Bronchial epithelial cell (primary cell): Measurements from ENCODE around the gene MRPL41. TPM values are rescaled to one million over a fixed set of nuclear protein-coding genes. Genes with fewer than 3 reads are reported as not detected.
A peak's percentile ranks its signal among the peaks of the same experiment; 100 is the strongest.
"Not testable (repeated sequence)": the region's sequence is repeated elsewhere in the genome, so short reads cannot be mapped to it uniquely, and the experiment has no call there.

Source experiments
- DNase-seq: peaks from one replicate; pipeline ENCODE4 v3.0.0-alpha.2; 2010; ENCODE audit warnings: low read depth
- FAIRE-seq: peaks from 2 replicates; lab custom pipeline; 2011; peaks lifted over from hg19 to GRCh38; lab: Jason Lieb, UNC
- H3K27me3 ChIP-seq: 2 replicates; pipeline ENCODE4 v1.5.1; 2011; ENCODE audit warnings: low read length; ENCODE audit not compliant: control insufficient read depth, insufficient read depth
- H3K36me3 ChIP-seq: 2 replicates; pipeline ENCODE4 v1.5.1; 2011; ENCODE audit warnings: low read length; ENCODE audit not compliant: control insufficient read depth, insufficient read depth
- H3K4me3 ChIP-seq: 2 replicates; pipeline ENCODE4 v1.5.1; 2011; ENCODE audit warnings: mild to moderate bottlenecking, low read depth, low read length, control low read depth
- total RNA-seq: library from RNA; depleted of rRNA; stranded (reverse); fragments of >200 nt; gene quantifications from 2 replicates; pipeline ENCODE4 v1.2.1, GENCODE V29; 2014
- TF ChIP-seq, protein P1 (sequence below): IDR thresholded peaks from 2 replicates; pipeline ENCODE4 v1.5.1; 2011; ENCODE audit warnings: mild to moderate bottlenecking, moderate library complexity, low read length, control low read depth, inconsistent platforms; ENCODE audit not compliant: insufficient read depth, severe bottlenecking

MRPL41 gene
- total RNA-seq, 1 donor from 2014 or later: 64.2 TPM

GRCh38 chr9:137590469-137591383, 39.0 kb downstream of the MRPL41 start, which contains the start of gene ZMYND19:
TSS of gene ZMYND19 (minus strand) at chr9:137590512. CDS start at chr9:137590263, 249 bp downstream.
- FAIRE-seq (no peak), DNase-seq (peak; percentile 49)
- H3K4me3 ChIP-seq: peak within 1 kb of the TSS; percentile 76
- TF ChIP-seq, protein P1, sequence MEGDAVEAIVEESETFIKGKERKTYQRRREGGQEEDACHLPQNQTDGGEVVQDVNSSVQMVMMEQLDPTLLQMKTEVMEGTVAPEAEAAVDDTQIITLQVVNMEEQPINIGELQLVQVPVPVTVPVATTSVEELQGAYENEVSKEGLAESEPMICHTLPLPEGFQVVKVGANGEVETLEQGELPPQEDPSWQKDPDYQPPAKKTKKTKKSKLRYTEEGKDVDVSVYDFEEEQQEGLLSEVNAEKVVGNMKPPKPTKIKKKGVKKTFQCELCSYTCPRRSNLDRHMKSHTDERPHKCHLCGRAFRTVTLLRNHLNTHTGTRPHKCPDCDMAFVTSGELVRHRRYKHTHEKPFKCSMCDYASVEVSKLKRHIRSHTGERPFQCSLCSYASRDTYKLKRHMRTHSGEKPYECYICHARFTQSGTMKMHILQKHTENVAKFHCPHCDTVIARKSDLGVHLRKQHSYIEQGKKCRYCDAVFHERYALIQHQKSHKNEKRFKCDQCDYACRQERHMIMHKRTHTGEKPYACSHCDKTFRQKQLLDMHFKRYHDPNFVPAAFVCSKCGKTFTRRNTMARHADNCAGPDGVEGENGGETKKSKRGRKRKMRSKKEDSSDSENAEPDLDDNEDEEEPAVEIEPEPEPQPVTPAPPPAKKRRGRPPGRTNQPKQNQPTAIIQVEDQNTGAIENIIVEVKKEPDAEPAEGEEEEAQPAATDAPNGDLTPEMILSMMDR: no peak
- H3K27me3 ChIP-seq: no peaks in the 10 kb centered on the region
- peaks cover 18% of the 10 kb centered on the region for H3K36me3 ChIP-seq

- DNase-seq (no peak), FAIRE-seq (no peak)
- TF ChIP-seq, protein P1: no peak
- Histone ChIP-seq H3K27me3 (no peaks in the 10 kb centered on the region), H3K4me3 (no peak overlapping the region), H3K36me3 (peaks cover 6% of the 10 kb centered on the region)
Measured at GRCh38 chr9:137592767-137593166, 41.1 kb downstream of the MRPL41 start.

DNA sequence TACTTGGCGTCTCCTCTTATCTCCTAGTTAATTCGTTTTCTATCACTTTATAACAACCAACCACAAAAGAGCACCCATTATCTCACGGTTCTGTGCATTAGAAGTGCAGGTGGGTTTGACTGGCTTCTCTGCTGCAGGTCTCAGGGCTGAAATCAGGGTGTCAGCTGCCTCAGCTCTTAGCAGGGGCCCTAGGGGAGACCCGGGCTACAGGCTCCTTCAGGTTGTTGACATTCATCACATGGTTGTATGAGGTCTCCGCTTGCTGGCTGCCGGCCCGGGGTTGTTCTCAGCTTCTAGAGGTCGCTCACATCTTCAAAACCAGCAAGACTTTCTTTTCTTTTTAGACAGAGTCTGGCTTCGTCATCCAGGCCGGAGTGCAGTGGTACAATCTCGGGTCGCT, 41.5 kb downstream of the MRPL41 start:
- no peak for DNase-seq
- TF ChIP-seq, protein P1: no peak
- Histone ChIP-seq H3K27me3 (no peaks in the 10 kb centered on the region), H3K4me3 (no peak overlapping the region), H3K36me3 (peaks cover 4% of the 10 kb centered on the region)
- FAIRE-seq: no peak

DNA sequence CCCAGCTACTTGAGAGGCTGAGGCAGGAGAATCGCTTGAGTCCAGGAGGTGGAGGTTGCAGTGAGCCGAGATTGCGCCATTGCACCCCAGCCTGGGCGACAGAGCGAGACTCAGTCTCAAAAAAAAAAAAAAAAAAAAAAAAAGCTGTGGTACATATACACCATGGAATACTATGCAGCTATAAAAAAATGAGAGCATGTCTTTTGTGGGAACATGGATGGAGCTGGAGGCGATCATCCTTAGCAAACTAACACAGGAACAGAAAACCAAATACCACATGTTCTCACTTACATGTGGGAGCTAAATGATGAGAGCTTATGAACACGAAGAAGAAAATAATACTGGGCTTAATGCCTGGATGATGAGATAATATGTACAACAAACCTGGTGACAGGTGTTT, 44.9 kb downstream of the MRPL41 start:
- not testable (repeated sequence) for H3K4me3 ChIP-seq, DNase-seq, FAIRE-seq, H3K36me3 ChIP-seq, H3K27me3 ChIP-seq

- TF ChIP-seq, protein P1: no peak
- no peak for DNase-seq
- Histone ChIP-seq H3K4me3 (no peak overlapping the region), H3K36me3 (no peaks in the 10 kb centered on the region), H3K27me3 (no peaks in the 10 kb centered on the region)
- FAIRE-seq: no peak
Measured at GRCh38 chr9:137598943-137599342, 47.3 kb downstream of the MRPL41 start.

Other genes starting within 250 kb of the MRPL41 start
- gene NRARP, start 249.6 kb upstream of the MRPL41 start, total RNA-seq: 3.4 and 14.5 TPM in 2 replicates
- gene EXD3, start 128.7 kb upstream of the MRPL41 start, total RNA-seq: 10.8 and 12.2 TPM in 2 replicates
- 0.53 and 2.3 TPM in 2 replicates for gene NOXA1, start 128.5 kb upstream of the MRPL41 start, total RNA-seq
- gene ENTPD8, start 110.5 kb upstream of the MRPL41 start, total RNA-seq: not detected in 2 replicates
- gene NSMF, start 92.5 kb upstream of the MRPL41 start, total RNA-seq: 15.1 and 17.9 TPM in 2 replicates
- gene PNPLA7, start 1.5 kb upstream of the MRPL41 start, total RNA-seq: 0.26 TPM in 2 replicates
- gene DPH7, start 27.0 kb downstream of the MRPL41 start, total RNA-seq: 23.6 and 33.7 TPM in 2 replicates
- 30.7 and 34.2 TPM in 2 replicates for gene ZMYND19, start 38.6 kb downstream of the MRPL41 start, total RNA-seq
- 114 and 136 TPM in 2 replicates for gene ARRDC1, start 53.8 kb downstream of the MRPL41 start, total RNA-seq
- gene EHMT1, start 67.1 kb downstream of the MRPL41 start, total RNA-seq: 45.3 and 45.4 TPM in 2 replicates